GM12891 (cell line): ENCODE data around the gene STRADA.

Experiments used
- PAX5 ChIP-seq: IDR thresholded peaks from 2 replicates; pipeline ENCODE4 v1.6.1; 2011; ENCODE audit warnings: low read length, moderate library complexity, mild to moderate bottlenecking; ENCODE audit not compliant: insufficient read depth, severe bottlenecking
- POLR2A ChIP-seq: IDR thresholded peaks from 2 replicates; pipeline ENCODE4 v1.6.1; 2011; ENCODE audit warnings: low read depth, low read length, control low read depth
- POLR2AphosphoS5 ChIP-seq: IDR thresholded peaks from 2 replicates; pipeline ENCODE4 v1.6.1; 2011; ENCODE audit warnings: low read depth, low read length, control low read depth
- SPI1 ChIP-seq: IDR thresholded peaks from 2 replicates; pipeline ENCODE4 v1.6.1; 2011; ENCODE audit warnings: low read depth, low read length, control low read depth
- TAF1 ChIP-seq: IDR thresholded peaks from 2 replicates; pipeline ENCODE4 v1.6.1; 2011; ENCODE audit warnings: low read depth, low read length, control low read depth

- TF ChIP-seq POLR2A (no peak), POLR2AphosphoS5 (no peak), SPI1 (no peak), TAF1 (no peak), PAX5 (no peak)
Measured at GRCh38 chr17:63682441-63682840, 59.2 kb downstream of the STRADA start.
